Endodermal cell (in vitro differentiated cells): ENCODE data around the gene DLG1. TPM values are rescaled to one million over a fixed set of nuclear protein-coding genes. Genes with fewer than 3 reads are reported as not detected.
"Not testable (repeated sequence)": the region's sequence is repeated elsewhere in the genome, so short reads cannot be mapped to it uniquely, and the experiment has no call there.

Source experiments
- DNase-seq: peaks from one replicate; pipeline ENCODE4 v3.0.0-alpha.2; 2017
- H3K27ac ChIP-seq: 2 replicates; pipeline ENCODE4 v1.5.1; 2013; ENCODE audit warnings: mild to moderate bottlenecking, low read depth, low read length, moderate library complexity
- H3K27me3 ChIP-seq: 2 replicates; pipeline ENCODE4 v1.6.1; 2013; ENCODE audit warnings: mild to moderate bottlenecking, low read length, moderate library complexity; ENCODE audit not compliant: insufficient read depth, control insufficient read depth, poor library complexity, severe bottlenecking
- H3K36me3 ChIP-seq: 2 replicates; pipeline ENCODE4 v1.7.0; 2013; ENCODE audit warnings: mild to moderate bottlenecking, low read length, moderate library complexity; ENCODE audit not compliant: control insufficient read depth, insufficient read depth
- H3K4me1 ChIP-seq: one replicate; pipeline ENCODE4 v1.7.0; 2013; ENCODE audit warnings: low read length; ENCODE audit not compliant: control insufficient read depth, insufficient read depth
- H3K4me3 ChIP-seq: 2 replicates; pipeline ENCODE4 v1.5.1; 2013; ENCODE audit warnings: mild to moderate bottlenecking, low read length, moderate library complexity
- H3K9ac ChIP-seq: 2 replicates; pipeline ENCODE4 v1.6.1; 2013; ENCODE audit warnings: mild to moderate bottlenecking, low read length, moderate library complexity; ENCODE audit not compliant: poor library complexity, severe bottlenecking; ENCODE audit errors: extremely low read depth
- H3K9me3 ChIP-seq: 2 replicates; pipeline ENCODE4 v1.6.1; 2013; ENCODE audit warnings: mild to moderate bottlenecking, low read length, moderate library complexity; ENCODE audit not compliant: control insufficient read depth
- H3K27ac Mint-ChIP-seq: 2 replicates; pipeline ENCODE4 v1.8.0; 2020; ENCODE audit warnings: mixed read lengths
- H3K27me3 Mint-ChIP-seq: 2 replicates; pipeline ENCODE4 v1.8.0; 2021; ENCODE audit warnings: mild to moderate bottlenecking, mixed read lengths; ENCODE audit not compliant: insufficient read depth
- H3K36me3 Mint-ChIP-seq: 2 replicates; pipeline ENCODE4 v1.8.0; 2020; ENCODE audit warnings: low read depth, mixed read lengths
- H3K4me1 Mint-ChIP-seq: 2 replicates; pipeline ENCODE4 v1.8.0; 2020; ENCODE audit warnings: mixed read lengths
- H3K4me3 Mint-ChIP-seq: 2 replicates; pipeline ENCODE4 v1.8.0; 2020; ENCODE audit warnings: mild to moderate bottlenecking, moderate library complexity, mixed read lengths
- H3K9me3 Mint-ChIP-seq: 2 replicates; pipeline ENCODE4 v1.8.0; 2020; ENCODE audit warnings: mild to moderate bottlenecking, mixed read lengths
- WGBS, 2 experiments: methylation state at CpG; one replicate each; pipeline versions ENCODE4 v1.1.5 to v1.1.7; 2013; ENCODE audit warnings: missing lambda C conversion rate in 2 of 2, mixed read lengths in 1 of 2; ENCODE audit not compliant: insufficient coverage in 1 of 2, insufficient read length in 1 of 2; 5-methylcytosine and 5-hydroxymethylcytosine counted together
- total RNA-seq, 2 donors: library from RNA; stranded (reverse); fragmentation: NEBNext Ultra II Directional in 1 of 2; extraction: Animal tissue kit (Norgen Biotek cat#: 25700) in 1 of 2; gene quantifications; 2 replicates in 1 of 2; 3 replicates in 1 of 2; pipeline ENCODE4 v1.2.1, GENCODE V29; 2021
- TF ChIP-seq, protein P1 (sequence below): fragments of 200-600 bp; sonication (generic); conservative IDR thresholded peaks from 2 replicates; pipeline ENCODE4 v1.5.0; 2021; ENCODE audit warnings: antibody characterized with exemption, mild to moderate bottlenecking

The DLG1 gene
- total RNA-seq, 2 donors from 2014 or later: 78.7 to 96.9 TPM

DNA sequence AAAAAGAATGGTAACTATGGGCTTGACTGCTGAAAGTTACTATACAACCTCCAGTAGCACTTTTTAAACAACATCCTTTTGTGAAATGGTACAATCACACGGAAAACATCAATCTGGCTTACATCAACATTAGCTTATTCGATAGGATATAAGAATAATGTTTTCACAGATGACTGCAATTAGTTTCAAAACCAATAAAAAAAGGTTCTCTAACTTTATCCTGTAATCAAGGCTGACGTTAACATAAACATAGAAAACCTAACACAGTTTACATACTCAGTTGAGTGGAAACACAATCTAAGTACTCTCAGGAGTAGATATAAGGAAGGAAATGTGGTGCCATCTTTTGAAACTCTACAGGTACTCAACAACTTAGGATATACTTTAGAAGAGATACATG is 102.2 kb downstream of the DLG1 start:
- Mint-ChIP-seq H3K27ac (no peak overlapping the region), H3K36me3 (peaks cover 23% of the 10 kb centered on the region), H3K4me3 (no peak overlapping the region), H3K4me1 (peaks cover 2% of the 10 kb centered on the region), H3K9me3 (no peaks in the 10 kb centered on the region), H3K27me3 (no peaks in the 10 kb centered on the region)
- Histone ChIP-seq H3K27me3 (no peaks in the 10 kb centered on the region), H3K9me3 (peaks cover 3% of the 10 kb centered on the region), H3K4me1 (no peaks in the 10 kb centered on the region), H3K36me3 (peaks cover 15% of the 10 kb centered on the region), H3K9ac (no peak overlapping the region), H3K4me3 (no peak overlapping the region), H3K27ac (no peak overlapping the region)
- DNase-seq: no peak
- WGBS, 2 experiments: 93 to 100% methylated on average over 1 to 3 of the region's 3 CpGs
- TF ChIP-seq, protein P1, sequence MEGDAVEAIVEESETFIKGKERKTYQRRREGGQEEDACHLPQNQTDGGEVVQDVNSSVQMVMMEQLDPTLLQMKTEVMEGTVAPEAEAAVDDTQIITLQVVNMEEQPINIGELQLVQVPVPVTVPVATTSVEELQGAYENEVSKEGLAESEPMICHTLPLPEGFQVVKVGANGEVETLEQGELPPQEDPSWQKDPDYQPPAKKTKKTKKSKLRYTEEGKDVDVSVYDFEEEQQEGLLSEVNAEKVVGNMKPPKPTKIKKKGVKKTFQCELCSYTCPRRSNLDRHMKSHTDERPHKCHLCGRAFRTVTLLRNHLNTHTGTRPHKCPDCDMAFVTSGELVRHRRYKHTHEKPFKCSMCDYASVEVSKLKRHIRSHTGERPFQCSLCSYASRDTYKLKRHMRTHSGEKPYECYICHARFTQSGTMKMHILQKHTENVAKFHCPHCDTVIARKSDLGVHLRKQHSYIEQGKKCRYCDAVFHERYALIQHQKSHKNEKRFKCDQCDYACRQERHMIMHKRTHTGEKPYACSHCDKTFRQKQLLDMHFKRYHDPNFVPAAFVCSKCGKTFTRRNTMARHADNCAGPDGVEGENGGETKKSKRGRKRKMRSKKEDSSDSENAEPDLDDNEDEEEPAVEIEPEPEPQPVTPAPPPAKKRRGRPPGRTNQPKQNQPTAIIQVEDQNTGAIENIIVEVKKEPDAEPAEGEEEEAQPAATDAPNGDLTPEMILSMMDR: no peak

DNA sequence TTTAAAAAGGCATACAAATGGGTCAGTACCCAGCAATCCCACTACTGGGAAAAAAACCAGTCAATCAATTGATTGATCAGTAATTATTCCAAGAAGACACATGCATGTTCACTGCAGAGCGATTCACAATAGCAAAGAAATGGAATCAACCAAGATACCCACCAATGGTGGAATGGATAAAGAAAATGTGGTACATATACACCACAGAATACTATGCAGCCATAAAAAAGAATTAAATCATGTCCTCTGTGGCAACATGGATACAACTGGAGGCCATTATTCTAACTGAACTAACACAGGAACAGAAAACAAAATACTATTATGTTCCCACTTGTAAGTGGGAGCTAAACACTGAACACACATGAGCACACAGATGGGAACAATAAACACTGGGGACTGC is 103.1 kb downstream of the DLG1 start:
- no peaks in the 10 kb centered on the region for H3K9me3 Mint-ChIP-seq
- H3K4me3 ChIP-seq: no peak overlapping the region
- no peaks in the 10 kb centered on the region for H3K27me3 ChIP-seq
- H3K9ac ChIP-seq: no peak overlapping the region
- H3K4me3 Mint-ChIP-seq: no peak overlapping the region
- H3K4me1 Mint-ChIP-seq: peaks cover 2% of the 10 kb centered on the region
- H3K9me3 ChIP-seq: peaks cover 3% of the 10 kb centered on the region
- TF ChIP-seq, protein P1: no peak
- no peak overlapping the region for H3K27ac ChIP-seq
- no peak for DNase-seq
- H3K27ac Mint-ChIP-seq: no peak overlapping the region
- H3K36me3 ChIP-seq: peaks cover 19% of the 10 kb centered on the region
- H3K27me3 Mint-ChIP-seq: no peaks in the 10 kb centered on the region
- no peaks in the 10 kb centered on the region for H3K4me1 ChIP-seq
- H3K36me3 Mint-ChIP-seq: peaks cover 30% of the 10 kb centered on the region
- 100% methylated on average over 1 of the region's 1 CpG; no CpG with 5 or more reads in 1 of the 2 experiments for WGBS, 2 experiments

DNA sequence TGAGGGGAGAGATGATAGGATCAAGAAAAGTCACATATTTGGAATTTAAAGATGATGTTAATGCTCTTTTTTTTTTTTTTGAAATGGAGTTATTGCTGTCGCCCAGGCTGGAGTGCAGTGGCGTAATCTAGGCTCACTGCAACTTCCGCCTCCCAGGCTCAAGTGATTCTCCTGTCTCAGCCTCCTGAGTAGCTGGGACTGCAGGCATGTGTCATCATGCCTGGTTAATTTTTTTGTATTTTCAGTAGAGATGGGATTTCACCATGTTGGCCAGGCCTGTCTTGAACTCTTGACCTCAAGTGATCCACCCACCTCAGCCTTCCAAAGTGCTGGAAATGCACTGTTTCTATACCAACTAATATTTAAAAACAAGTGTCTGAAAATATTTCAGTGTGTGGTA is 104.7 kb downstream of the DLG1 start:
- Mint-ChIP-seq H3K4me1 (peaks cover 11% of the 10 kb centered on the region), H3K36me3 (peaks cover 31% of the 10 kb centered on the region)
- H3K27ac ChIP-seq, H3K4me1 ChIP-seq, DNase-seq, H3K4me3 Mint-ChIP-seq, H3K9ac ChIP-seq, H3K9me3 ChIP-seq, H3K27me3 Mint-ChIP-seq, H3K4me3 ChIP-seq, H3K9me3 Mint-ChIP-seq, H3K27ac Mint-ChIP-seq, H3K27me3 ChIP-seq: not testable (repeated sequence)
- 81 to 97% methylated on average over 3 of the region's 3 CpGs for WGBS, 2 experiments
- peaks cover 19% of the 10 kb centered on the region for H3K36me3 ChIP-seq

DNA sequence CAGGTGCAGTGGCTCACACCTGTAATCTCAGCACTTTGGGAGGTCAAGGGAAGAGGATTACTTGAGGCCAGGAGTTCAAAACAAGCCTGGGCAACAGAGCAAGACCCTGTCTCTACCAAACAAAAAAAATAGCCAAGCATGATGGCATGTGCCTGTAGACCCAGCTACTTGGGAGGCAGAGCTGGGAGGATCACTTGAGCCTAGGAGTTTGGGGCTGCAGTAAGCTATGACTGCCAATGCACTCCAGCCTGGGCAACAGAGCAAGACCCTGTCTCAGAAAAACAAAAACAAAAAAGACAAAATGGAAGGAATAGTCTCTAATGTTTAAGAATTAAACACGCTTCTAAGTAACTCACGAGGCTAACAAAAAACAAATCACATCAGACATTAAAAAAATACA is 106.5 kb downstream of the DLG1 start:
- Histone ChIP-seq H3K4me1 (no peaks in the 10 kb centered on the region), H3K27ac (no peak overlapping the region), H3K9ac (no peak overlapping the region), H3K4me3 (no peak overlapping the region), H3K9me3 (peaks cover 3% of the 10 kb centered on the region), H3K36me3 (peaks cover 19% of the 10 kb centered on the region), H3K27me3 (no peaks in the 10 kb centered on the region)
- no peak overlapping the region for H3K27ac Mint-ChIP-seq
- peaks cover 31% of the 10 kb centered on the region for H3K36me3 Mint-ChIP-seq
- TF ChIP-seq, protein P1: no peak
- 93% methylated on average over 2 of the region's 2 CpGs; no CpG with 5 or more reads in 1 of the 2 experiments for WGBS, 2 experiments
- no peak overlapping the region for H3K4me3 Mint-ChIP-seq
- H3K9me3 Mint-ChIP-seq: no peaks in the 10 kb centered on the region
- DNase-seq: no peak
- no peaks in the 10 kb centered on the region for H3K27me3 Mint-ChIP-seq
- peaks cover 11% of the 10 kb centered on the region for H3K4me1 Mint-ChIP-seq
